Lower leg skin (tissue), 4 donors: Measurements from ENCODE around the gene SH3TC2. TPM values are rescaled to one million over a fixed set of nuclear protein-coding genes. Genes with fewer than 3 reads are reported as not detected.

Experiments used
- DNase-seq, 2 donors: peaks; one replicate each; pipeline ENCODE4 v3.0.0-alpha.2; 2019; ENCODE audit warnings: low spot score in 2 of 2
- H3K4me3 ChIP-seq: fragments of 200-600 bp; sonication (generic); 2 replicates; pipeline ENCODE4 v1.5.1; 2017; ENCODE audit warnings: mild to moderate bottlenecking, low read depth; ENCODE audit not compliant: poor library complexity, severe bottlenecking
- POLR2A ChIP-seq, 2 donors: fragments of 450-650 bp; IDR thresholded peaks; one replicate each; pipeline ENCODE4 v1.6.1; 2016 to 2017; ENCODE audit warnings: antibody characterized with exemption in 2 of 2, mild to moderate bottlenecking in 1 of 2, moderate library complexity in 1 of 2
- WGBS, 2 donors: methylation state at CpG; one replicate each; pipeline ENCODE4 v1.1.5; 2018; 5-methylcytosine and 5-hydroxymethylcytosine counted together
- intact Hi-C: fragments of 100-400 bp; cut with DNase I; formaldehyde crosslinking; loops from one replicate; pipeline ENCODE4 v1.15.0; 2023; ENCODE audit warnings: low total_unique reads
- total RNA-seq, 4 donors: library from RNA; depleted of rRNA; stranded (reverse); fragments of >200 nt; gene quantifications; one replicate each; pipeline ENCODE4 v1.1.0, GENCODE V29; 2016
- TF ChIP-seq, protein P1 (sequence below), 3 donors: fragments of 450-650 bp; IDR thresholded peaks; one replicate each; pipeline ENCODE4 v1.5.1; 2016; ENCODE audit warnings: antibody characterized with exemption in 3 of 3, mild to moderate bottlenecking in 3 of 3, moderate library complexity in 2 of 3

Gene SH3TC2
- total RNA-seq, 4 donors from 2014 or later = 0.80 to 3.7 (median 2.0) TPM

- intact Hi-C loops = no loop called here
- H3K4me3 ChIP-seq = no peak overlapping the region
- TF ChIP-seq, protein P1, sequence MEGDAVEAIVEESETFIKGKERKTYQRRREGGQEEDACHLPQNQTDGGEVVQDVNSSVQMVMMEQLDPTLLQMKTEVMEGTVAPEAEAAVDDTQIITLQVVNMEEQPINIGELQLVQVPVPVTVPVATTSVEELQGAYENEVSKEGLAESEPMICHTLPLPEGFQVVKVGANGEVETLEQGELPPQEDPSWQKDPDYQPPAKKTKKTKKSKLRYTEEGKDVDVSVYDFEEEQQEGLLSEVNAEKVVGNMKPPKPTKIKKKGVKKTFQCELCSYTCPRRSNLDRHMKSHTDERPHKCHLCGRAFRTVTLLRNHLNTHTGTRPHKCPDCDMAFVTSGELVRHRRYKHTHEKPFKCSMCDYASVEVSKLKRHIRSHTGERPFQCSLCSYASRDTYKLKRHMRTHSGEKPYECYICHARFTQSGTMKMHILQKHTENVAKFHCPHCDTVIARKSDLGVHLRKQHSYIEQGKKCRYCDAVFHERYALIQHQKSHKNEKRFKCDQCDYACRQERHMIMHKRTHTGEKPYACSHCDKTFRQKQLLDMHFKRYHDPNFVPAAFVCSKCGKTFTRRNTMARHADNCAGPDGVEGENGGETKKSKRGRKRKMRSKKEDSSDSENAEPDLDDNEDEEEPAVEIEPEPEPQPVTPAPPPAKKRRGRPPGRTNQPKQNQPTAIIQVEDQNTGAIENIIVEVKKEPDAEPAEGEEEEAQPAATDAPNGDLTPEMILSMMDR (IDR thresholded peaks at IDR 0.05) = no peak
- no peak for TF ChIP-seq POLR2A (IDR thresholded peaks at IDR 0.05)
- WGBS, 2 donors = 86 to 93% methylated on average over 4 of the region's 4 CpGs
- DNase-seq = no peak
These were observed 18.3 kb downstream of the SH3TC2 start for GRCh38 chr5:149044453-149045088.

- no peak overlapping the region for H3K4me3 ChIP-seq
- 83 to 90% methylated on average over 4 of the region's 4 CpGs for WGBS, 2 donors
- intact Hi-C loops = no loop called here
- DNase-seq = no peak
- TF ChIP-seq, protein P1 (IDR thresholded peaks at IDR 0.05) = no peak
- no peak for TF ChIP-seq POLR2A (IDR thresholded peaks at IDR 0.05)
These were observed 19.2 kb downstream of the SH3TC2 start for GRCh38 chr5:149043641-149044040.

DNA sequence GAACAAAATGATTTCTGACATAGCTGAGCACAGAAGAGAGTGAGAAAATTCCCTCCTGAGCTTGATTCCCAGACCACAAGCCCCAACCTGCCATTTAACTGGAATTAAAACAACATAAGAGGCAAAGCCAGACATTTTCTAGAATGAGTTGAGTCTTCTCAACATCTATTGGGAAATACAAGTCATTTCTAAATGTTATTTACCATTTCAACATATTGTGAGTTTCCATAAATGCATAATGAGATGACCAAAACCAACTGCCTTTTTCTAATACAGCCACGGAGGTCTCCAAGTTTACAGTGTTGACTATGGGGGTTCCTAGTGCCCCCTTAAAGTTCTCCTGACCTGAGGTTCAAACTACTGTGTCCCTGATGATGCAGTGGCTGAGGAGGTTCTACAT lies 20.0 kb downstream of the SH3TC2 start:
- no peak overlapping the region for H3K4me3 ChIP-seq
- intact Hi-C loops = no loop called here
- TF ChIP-seq, protein P1 (IDR thresholded peaks at IDR 0.05) = no peak
- no peak for TF ChIP-seq POLR2A (IDR thresholded peaks at IDR 0.05)
- DNase-seq = no peak
- 89 to 92% methylated on average over 1 of the region's 1 CpG for WGBS, 2 donors

DNA sequence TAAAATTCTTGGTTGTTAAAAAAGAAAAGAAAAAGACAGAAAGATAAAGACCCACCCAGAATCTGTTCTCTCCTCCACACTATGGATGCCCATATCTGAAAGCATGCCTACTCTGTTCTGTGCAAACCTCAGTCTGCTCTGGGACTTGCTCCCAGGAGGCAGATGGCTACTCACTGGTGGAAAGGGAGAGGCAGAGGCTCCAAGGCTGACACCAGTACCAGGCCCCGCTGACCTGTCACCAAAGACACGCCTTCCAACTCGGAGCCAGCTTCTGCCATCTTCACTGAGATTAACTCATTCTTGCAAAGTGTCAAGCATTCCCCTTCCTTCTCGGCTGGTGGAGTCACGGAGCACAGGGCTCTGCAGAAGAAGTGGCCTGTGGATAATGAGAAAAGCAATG lies 21.6 kb downstream of the SH3TC2 start:
- TF ChIP-seq, protein P1 (IDR thresholded peaks at IDR 0.05) = no peak
- no peak for TF ChIP-seq POLR2A (IDR thresholded peaks at IDR 0.05)
- no peak for DNase-seq
- intact Hi-C loops = no loop called here
- WGBS, 2 donors = 86 to 88% methylated on average over 5 of the region's 5 CpGs
- H3K4me3 ChIP-seq = no peak overlapping the region

- TF ChIP-seq, protein P1 (IDR thresholded peaks at IDR 0.05) = no peak
- WGBS, 2 donors = 41 to 52% methylated on average over 1 of the region's 1 CpG
- H3K4me3 ChIP-seq = no peak overlapping the region
- DNase-seq = no peak
- intact Hi-C loops = no loop called here
These were observed 22.4 kb downstream of the SH3TC2 start for GRCh38 chr5:149040421-149040820.

DNA sequence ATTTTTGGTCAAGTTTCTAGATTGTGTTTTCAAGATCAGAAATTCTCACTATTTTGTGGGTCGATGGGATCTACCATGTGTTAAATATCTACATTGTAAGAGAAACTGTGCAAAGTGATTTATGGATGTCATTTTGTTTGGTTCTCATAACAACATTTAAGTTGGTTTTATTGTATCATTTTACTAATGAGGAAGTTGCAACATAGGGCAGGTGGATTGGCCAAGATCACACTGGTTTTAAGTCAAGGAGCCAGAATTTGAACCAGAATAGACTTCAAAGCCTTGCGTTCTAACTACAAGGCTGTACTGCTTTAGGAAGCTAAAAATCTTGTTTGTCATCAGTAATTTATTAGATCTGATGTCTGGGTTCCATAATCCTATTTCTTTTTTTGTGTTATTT lies 23.4 kb downstream of the SH3TC2 start:
- intact Hi-C loops = loop anchor here (10.0 kb wide), 1 partner anchor 305 kb away; no protein-coding TSS in a partner anchor
- WGBS, 2 donors = 73 to 82% methylated on average over 2 of the region's 2 CpGs
- TF ChIP-seq, protein P1 (IDR thresholded peaks at IDR 0.05) = no peak
- TF ChIP-seq POLR2A (IDR thresholded peaks at IDR 0.05) = no peak
- H3K4me3 ChIP-seq = no peak overlapping the region
- no peak for DNase-seq
